HepG2 (cell line): ENCODE results near the gene GUCY2D. TPM values are rescaled to one million over a fixed set of nuclear protein-coding genes. Genes with fewer than 3 reads are reported as not detected.

Experiments
- BCLAF1 ChIP-seq: fragments of 450-650 bp; IDR thresholded peaks from 2 replicates; pipeline ENCODE4 v1.6.1; 2017; ENCODE audit warnings: mild to moderate bottlenecking
- CCDC6 ChIP-seq: sonication (generic); formaldehyde crosslinking; IDR thresholded peaks from 2 replicates; pipeline ENCODE4 v1.8.1; 2022; ENCODE audit warnings: mild to moderate bottlenecking, missing genetic modification reagents, moderate library complexity
- HNF1B ChIP-seq: sonication (generic); formaldehyde crosslinking; IDR thresholded peaks from 2 replicates; pipeline ENCODE4 v1.5.1; 2020; ENCODE audit warnings: mild to moderate bottlenecking, moderate library complexity, missing genetic modification reagents
- HNRNPK ChIP-seq: fragments of 200-400 bp; formaldehyde crosslinking; IDR thresholded peaks from 2 replicates; pipeline ENCODE4 v1.6.1; 2018; ENCODE audit warnings: low read length, low read depth, moderate library complexity, mild to moderate bottlenecking; ENCODE audit not compliant: poor library complexity, severe bottlenecking
- HOXD1 ChIP-seq: sonication (generic); formaldehyde crosslinking; IDR thresholded peaks from 2 replicates; pipeline ENCODE4 v1.5.0; 2020; ENCODE audit warnings: missing genetic modification reagents
- KDM5B ChIP-seq: sonication (generic); formaldehyde crosslinking; IDR thresholded peaks from 2 replicates; pipeline ENCODE4 v1.4.0; 2020; ENCODE audit warnings: missing genetic modification reagents, mild to moderate bottlenecking, borderline replicate concordance
- MYNN ChIP-seq: sonication (generic); formaldehyde crosslinking; IDR thresholded peaks from 2 replicates; pipeline ENCODE4 v1.4.0; 2020; ENCODE audit warnings: mild to moderate bottlenecking, low read depth, missing genetic modification reagents
- NCOA2 ChIP-seq: sonication (generic); formaldehyde crosslinking; IDR thresholded peaks from 2 replicates; pipeline ENCODE4 v1.8.0; 2022; ENCODE audit warnings: inconsistent platforms
- RORA ChIP-seq: sonication (generic); formaldehyde crosslinking; IDR thresholded peaks from 2 replicates; pipeline ENCODE4 v1.5.0; 2020; ENCODE audit warnings: mild to moderate bottlenecking, missing genetic modification reagents, moderate library complexity
- SIN3A ChIP-seq: IDR thresholded peaks from 2 replicates; pipeline ENCODE4 v1.6.1; 2011; ENCODE audit warnings: low read depth, mild to moderate bottlenecking, control low read depth, low read length, borderline replicate concordance
- SNAPC5 ChIP-seq: sonication (generic); formaldehyde crosslinking; IDR thresholded peaks from 2 replicates; pipeline ENCODE4 v1.8.1; 2023; ENCODE audit warnings: mild to moderate bottlenecking, missing genetic modification reagents, borderline replicate concordance
- ZEB1 ChIP-seq: IDR thresholded peaks from 2 replicates; pipeline ENCODE4 v1.6.1; 2012; ENCODE audit warnings: mild to moderate bottlenecking, low read depth, inconsistent platforms; ENCODE audit not compliant: insufficient replicate concordance
- ZIK1 ChIP-seq: sonication (generic); formaldehyde crosslinking; IDR thresholded peaks from 2 replicates; pipeline ENCODE4 v1.5.0; 2020; ENCODE audit warnings: mild to moderate bottlenecking, low read depth, missing genetic modification reagents, borderline replicate concordance
- ZNF17 ChIP-seq: sonication (generic); formaldehyde crosslinking; IDR thresholded peaks from 2 replicates; pipeline ENCODE4 v1.5.0; 2020; ENCODE audit warnings: mild to moderate bottlenecking, missing genetic modification reagents
- ZNF280D ChIP-seq: sonication (generic); formaldehyde crosslinking; IDR thresholded peaks from 2 replicates; pipeline ENCODE4 v1.5.1; 2020; ENCODE audit warnings: mild to moderate bottlenecking, missing genetic modification reagents
- ZSCAN25 ChIP-seq: sonication (generic); formaldehyde crosslinking; IDR thresholded peaks from 2 replicates; pipeline ENCODE4 v1.8.0; 2022; ENCODE audit warnings: mild to moderate bottlenecking, missing genetic modification reagents
- ZUFSP ChIP-seq: sonication (generic); formaldehyde crosslinking; IDR thresholded peaks from 2 replicates; pipeline ENCODE4 v1.9.0; 2021; ENCODE audit warnings: missing genetic modification reagents, mild to moderate bottlenecking, borderline replicate concordance
- polyA plus RNA-seq, 8 experiments: library from polyadenylated mRNA; depleted of rRNA in 3 of 8; stranded (reverse) in 7 of 8; unstranded in 1 of 8; fragments of >200 nt; fragmentation: Illumina TruSeq in 4 of 8; extraction: Trizol in 4 of 8; gene quantifications; 2 replicates each; pipeline versions ENCODE4 v1.2.1 to v1.2.3, GENCODE V29; 2011 to 2016; ENCODE audit warnings: low read depth in 4 of 8, missing spikeins in 1 of 8, mixed read lengths in 1 of 8; ENCODE audit not compliant: insufficient read depth in 1 of 8
- total RNA-seq, 5 experiments: library from RNA; depleted of rRNA; stranded (reverse); fragments of >200 nt; fragmentation: Illumina TruSeq; extraction: Trizol; gene quantifications; 2 replicates each; pipeline ENCODE4 v1.2.3, GENCODE V29; 2016; ENCODE audit warnings: low read depth in 1 of 5

GUCY2D gene
- total and polyA plus RNA-seq, 2 of the 13 experiments (the other 11 are each of a cell fraction or from before 2014, with no cell fraction given): not detected

GRCh38 chr17:8066841-8067775 lies 64.7 kb downstream of the GUCY2D start (continued):
- TF ChIP-seq ZNF280D (CRISPR knock-in tag) (no peak), NCOA2 (CRISPR knock-in tag) (no peak), ZUFSP (CRISPR knock-in tag) (no peak), CCDC6 (CRISPR knock-in tag) (peak; percentile 52; the same call in 1 of the 2 replicates), HNRNPK (no peak), BCLAF1 (no peak), ZNF17 (CRISPR knock-in tag) (no peak), MYNN (no peak), KDM5B (CRISPR knock-in tag) (0 out of 2 replicates have a peak, but pooled peaks have one; percentile 47), ZSCAN25 (CRISPR knock-in tag) (peak; percentile 28; the same call in 1 of the 2 replicates), SIN3A (no peak), RORA (CRISPR knock-in tag) (no peak), HNF1B (CRISPR knock-in tag) (0 out of 2 replicates have a peak, but pooled peaks have one; percentile 20), ZEB1 (no peak), HOXD1 (CRISPR knock-in tag) (no peak), SNAPC5 (CRISPR knock-in tag) (no peak), ZIK1 (CRISPR knock-in tag) (no peak)
